Endodermal cell (in vitro differentiated cells): ENCODE data around the gene MMP1. TPM values are rescaled to one million over a fixed set of nuclear protein-coding genes. Genes with fewer than 3 reads are reported as not detected.

Experiments used
- DNase-seq: peaks from one replicate; pipeline ENCODE4 v3.0.0-alpha.2; 2017
- H3K27ac ChIP-seq: 2 replicates; pipeline ENCODE4 v1.5.1; 2013; ENCODE audit warnings: mild to moderate bottlenecking, low read depth, low read length, moderate library complexity
- H3K27me3 ChIP-seq: 2 replicates; pipeline ENCODE4 v1.6.1; 2013; ENCODE audit warnings: mild to moderate bottlenecking, low read length, moderate library complexity; ENCODE audit not compliant: insufficient read depth, control insufficient read depth, poor library complexity, severe bottlenecking
- H3K36me3 ChIP-seq: 2 replicates; pipeline ENCODE4 v1.7.0; 2013; ENCODE audit warnings: mild to moderate bottlenecking, low read length, moderate library complexity; ENCODE audit not compliant: control insufficient read depth, insufficient read depth
- H3K4me1 ChIP-seq: one replicate; pipeline ENCODE4 v1.7.0; 2013; ENCODE audit warnings: low read length; ENCODE audit not compliant: control insufficient read depth, insufficient read depth
- H3K4me3 ChIP-seq: 2 replicates; pipeline ENCODE4 v1.5.1; 2013; ENCODE audit warnings: mild to moderate bottlenecking, low read length, moderate library complexity
- H3K9ac ChIP-seq: 2 replicates; pipeline ENCODE4 v1.6.1; 2013; ENCODE audit warnings: mild to moderate bottlenecking, low read length, moderate library complexity; ENCODE audit not compliant: poor library complexity, severe bottlenecking; ENCODE audit errors: extremely low read depth
- H3K9me3 ChIP-seq: 2 replicates; pipeline ENCODE4 v1.6.1; 2013; ENCODE audit warnings: mild to moderate bottlenecking, low read length, moderate library complexity; ENCODE audit not compliant: control insufficient read depth
- H3K27ac Mint-ChIP-seq: 2 replicates; pipeline ENCODE4 v1.8.0; 2020; ENCODE audit warnings: mixed read lengths
- H3K27me3 Mint-ChIP-seq: 2 replicates; pipeline ENCODE4 v1.8.0; 2021; ENCODE audit warnings: mild to moderate bottlenecking, mixed read lengths; ENCODE audit not compliant: insufficient read depth
- H3K36me3 Mint-ChIP-seq: 2 replicates; pipeline ENCODE4 v1.8.0; 2020; ENCODE audit warnings: low read depth, mixed read lengths
- H3K4me1 Mint-ChIP-seq: 2 replicates; pipeline ENCODE4 v1.8.0; 2020; ENCODE audit warnings: mixed read lengths
- H3K4me3 Mint-ChIP-seq: 2 replicates; pipeline ENCODE4 v1.8.0; 2020; ENCODE audit warnings: mild to moderate bottlenecking, moderate library complexity, mixed read lengths
- H3K9me3 Mint-ChIP-seq: 2 replicates; pipeline ENCODE4 v1.8.0; 2020; ENCODE audit warnings: mild to moderate bottlenecking, mixed read lengths
- CTCF ChIP-seq: fragments of 200-600 bp; sonication (generic); conservative IDR thresholded peaks from 2 replicates; pipeline ENCODE4 v1.5.0; 2021; ENCODE audit warnings: antibody characterized with exemption, mild to moderate bottlenecking
- WGBS, 2 experiments: methylation state at CpG; one replicate each; pipeline versions ENCODE4 v1.1.5 to v1.1.7; 2013; ENCODE audit warnings: missing lambda C conversion rate in 2 of 2, mixed read lengths in 1 of 2; ENCODE audit not compliant: insufficient coverage in 1 of 2, insufficient read length in 1 of 2; 5-methylcytosine and 5-hydroxymethylcytosine counted together
- total RNA-seq, 2 donors: library from RNA; stranded (reverse); fragmentation: NEBNext Ultra II Directional in 1 of 2; extraction: Animal tissue kit (Norgen Biotek cat#: 25700) in 1 of 2; gene quantifications; 2 replicates in 1 of 2; 3 replicates in 1 of 2; pipeline ENCODE4 v1.2.1, GENCODE V29; 2021

The MMP1 gene
- total RNA-seq, 2 donors from 2014 or later = not detected

DNA sequence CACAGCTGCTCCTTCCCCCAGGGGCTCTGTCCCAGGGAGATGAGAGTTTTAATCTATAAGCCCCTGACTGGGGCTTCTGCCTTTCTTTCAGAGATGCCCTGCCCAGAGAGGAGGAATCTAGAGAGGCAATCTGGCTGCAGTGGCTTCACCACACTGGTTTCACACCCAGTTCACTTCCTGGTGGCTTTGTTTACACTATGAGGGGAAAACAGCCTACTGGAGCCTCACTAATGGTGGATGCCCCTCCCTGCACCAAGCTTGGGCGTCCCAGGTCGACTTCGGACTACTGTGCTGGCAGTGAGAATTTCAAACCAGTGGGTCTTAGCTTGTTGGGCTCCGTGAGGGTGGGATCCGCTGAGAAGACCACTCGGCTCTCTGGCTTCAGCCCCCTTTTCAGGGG, 21.5 kb upstream of the MMP1 start:
- Mint-ChIP-seq H3K9me3 (peaks cover 12% of the 10 kb centered on the region), H3K27ac (no peak overlapping the region), H3K4me1 (no peaks in the 10 kb centered on the region), H3K27me3 (no peaks in the 10 kb centered on the region), H3K4me3 (no peak overlapping the region), H3K36me3 (no peaks in the 10 kb centered on the region)
- H3K27ac ChIP-seq = no peak overlapping the region
- no peak overlapping the region for H3K9ac ChIP-seq
- H3K4me3 ChIP-seq = no peak overlapping the region
- no peaks in the 10 kb centered on the region for H3K36me3 ChIP-seq
- no peak for DNase-seq
- H3K9me3 ChIP-seq = peaks cover 8% of the 10 kb centered on the region
- no peaks in the 10 kb centered on the region for H3K4me1 ChIP-seq
- no peak for TF ChIP-seq CTCF
- no peaks in the 10 kb centered on the region for H3K27me3 ChIP-seq
- 84 to 88% methylated on average over 5 to 6 of the region's 6 CpGs for WGBS, 2 experiments

GRCh38 chr11:102813484-102813883, 15.5 kb upstream of the MMP1 start:
- no peaks in the 10 kb centered on the region for H3K27me3 ChIP-seq
- TF ChIP-seq CTCF = no peak
- no peak overlapping the region for H3K9ac ChIP-seq
- no peak overlapping the region for H3K27ac Mint-ChIP-seq
- H3K4me1 ChIP-seq = no peaks in the 10 kb centered on the region
- no peak overlapping the region for H3K4me3 Mint-ChIP-seq
- H3K36me3 ChIP-seq = no peaks in the 10 kb centered on the region
- peaks cover 13% of the 10 kb centered on the region for H3K9me3 Mint-ChIP-seq
- no peaks in the 10 kb centered on the region for H3K36me3 Mint-ChIP-seq
- no peak overlapping the region for H3K27ac ChIP-seq
- H3K4me3 ChIP-seq = no peak overlapping the region
- no peak for DNase-seq
- WGBS, 2 experiments = 90 to 91% methylated on average over 1 of the region's 1 CpG
- no peaks in the 10 kb centered on the region for H3K9me3 ChIP-seq
- no peaks in the 10 kb centered on the region for H3K4me1 Mint-ChIP-seq
- no peaks in the 10 kb centered on the region for H3K27me3 Mint-ChIP-seq

GRCh38 chr11:102812188-102812587, 14.2 kb upstream of the MMP1 start:
- no peak overlapping the region for H3K4me3 ChIP-seq
- no peak overlapping the region for H3K9ac ChIP-seq
- Mint-ChIP-seq H3K4me1 (peaks cover 5% of the 10 kb centered on the region), H3K36me3 (no peaks in the 10 kb centered on the region), H3K4me3 (no peak overlapping the region), H3K27me3 (no peaks in the 10 kb centered on the region), H3K9me3 (peaks cover 11% of the 10 kb centered on the region), H3K27ac (no peak overlapping the region)
- no peak overlapping the region for H3K27ac ChIP-seq
- H3K36me3 ChIP-seq = no peaks in the 10 kb centered on the region
- H3K27me3 ChIP-seq = no peaks in the 10 kb centered on the region
- H3K4me1 ChIP-seq = no peaks in the 10 kb centered on the region
- TF ChIP-seq CTCF = no peak
- no peak for DNase-seq
- H3K9me3 ChIP-seq = no peaks in the 10 kb centered on the region
- 90 to 92% methylated on average over 2 to 3 of the region's 3 CpGs for WGBS, 2 experiments
